Astrocyte of the spinal cord (primary cell): ENCODE results near the gene LMNTD2.

Experiments used
- DNase-seq: peaks from one replicate; pipeline ENCODE4 v3.0.0; 2011; ENCODE audit warnings: low read depth, low spot score
- H3K4me3 ChIP-seq: 2 replicates; pipeline ENCODE4 v1.5.1; 2011; ENCODE audit warnings: low read depth, mild to moderate bottlenecking, low read length, moderate library complexity
- CTCF ChIP-seq: IDR thresholded peaks from 2 replicates; pipeline ENCODE4 v1.5.1; 2012; ENCODE audit warnings: low read depth, mild to moderate bottlenecking, low read length, inconsistent platforms
- in situ Hi-C: cut with HindIII; loops from 2 replicates; pipeline ENCODE4 v1.10.0; 2017; ENCODE audit warnings: low sequenced_read_pairs

The LMNTD2 gene

GRCh38 chr11:512761-513595, 47.6 kb downstream of the LMNTD2 start:
- in situ Hi-C loops: no loop called here
- DNase-seq: no peak
- no peak for TF ChIP-seq CTCF
- no peak overlapping the region for H3K4me3 ChIP-seq

- in situ Hi-C loops: no loop called here
- H3K4me3 ChIP-seq: no peak overlapping the region
- no peak for TF ChIP-seq CTCF
- DNase-seq: no peak
These were observed 51.6 kb downstream of the LMNTD2 start for GRCh38 chr11:508956-509355.

- in situ Hi-C loops: no loop called here
- TF ChIP-seq CTCF: no peak
- peak overlapping the region; percentile 53 for H3K4me3 ChIP-seq
- no peak for DNase-seq
These were observed 52.6 kb downstream of the LMNTD2 start for GRCh38 chr11:507727-508515.

DNA sequence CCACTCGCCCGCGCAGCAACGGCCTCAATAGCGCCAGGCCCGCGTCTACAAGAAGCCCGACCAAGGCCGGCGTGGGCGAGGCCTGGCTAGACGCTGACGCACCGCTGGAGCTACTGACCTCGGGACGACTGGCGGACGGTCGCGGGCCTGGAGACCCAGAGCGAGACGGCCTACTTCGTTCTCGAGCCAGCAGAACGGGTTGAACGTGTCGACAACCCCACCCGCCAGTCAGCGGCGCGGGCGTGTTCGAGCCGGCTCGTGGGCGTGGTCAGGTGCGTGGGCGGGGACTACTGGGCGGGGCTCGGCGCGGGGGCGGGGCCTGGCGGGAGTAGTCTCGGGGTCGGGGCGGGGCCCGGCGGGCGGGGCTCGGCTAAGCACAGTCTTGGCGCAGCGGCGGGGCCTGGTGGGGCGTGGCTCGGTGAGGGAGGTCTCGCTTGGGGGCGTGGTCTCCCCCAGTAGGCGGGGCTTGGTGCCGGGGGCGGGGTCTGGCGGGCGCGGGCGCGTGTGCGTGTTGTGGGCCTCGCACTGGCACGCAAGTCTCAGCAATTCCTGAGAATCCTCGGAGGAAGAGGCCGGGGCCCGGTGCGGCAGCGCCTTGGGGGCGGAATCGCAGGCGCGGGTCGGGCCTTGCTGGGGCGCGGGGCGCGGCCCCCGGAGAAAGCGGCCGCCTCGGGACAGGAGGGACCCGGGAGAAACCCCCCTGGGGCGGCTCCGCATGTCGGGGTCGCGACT, 53.4 kb downstream of the LMNTD2 start, which contains the start of gene RNH1:
Gene RNH1 (minus strand): TSS at position 248 of the 732 bp plus-strand sequence. CDS start 5,080 bp downstream, outside the sequence.
- DNase-seq: peak; percentile 95
- in situ Hi-C loops: no loop called here
- TF ChIP-seq CTCF: no peak
- H3K4me3 ChIP-seq: peak within 1 kb of the TSS; percentile 83

GRCh38 chr11:506238-506994, 54.1 kb downstream of the LMNTD2 start:
- peak; percentile 98 for DNase-seq
- in situ Hi-C loops: no loop called here
- H3K4me3 ChIP-seq: peak overlapping the region; percentile 83
- TF ChIP-seq CTCF: no peak

DNA sequence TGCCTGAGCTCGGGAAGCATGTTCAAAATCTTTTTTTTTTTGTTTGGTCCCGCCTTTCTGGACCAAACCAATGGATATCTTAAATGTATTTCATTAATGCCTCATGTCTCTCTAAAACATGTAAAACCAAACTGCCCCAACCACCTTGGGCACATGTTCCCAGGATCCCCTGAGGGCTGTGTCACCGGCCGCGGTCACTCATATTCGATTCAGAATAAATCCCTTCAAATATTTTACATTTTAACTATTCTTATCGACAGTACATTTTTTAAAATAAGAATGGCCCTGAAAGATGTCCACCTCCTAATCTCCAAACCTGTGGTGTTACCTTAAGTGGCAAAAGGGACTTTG, 55.6 kb downstream of the LMNTD2 start:
- in situ Hi-C loops: no loop called here
- DNase-seq: no peak
- no peak for TF ChIP-seq CTCF
- H3K4me3 ChIP-seq: peak overlapping the region; percentile 44
